GM18951 (cell line): ENCODE measurements around the gene INVS.
"Not testable (repeated sequence)": the region's sequence is repeated elsewhere in the genome, so short reads cannot be mapped to it uniquely, and the experiment has no call there.

Experiments used
- POLR2A ChIP-seq: IDR thresholded peaks from 4 replicates; pipeline ENCODE4 v1.6.1; 2011; ENCODE audit warnings: mild to moderate bottlenecking; ENCODE audit not compliant: insufficient read length, insufficient read depth; ENCODE audit errors: extremely low read depth
- in situ Hi-C: fragments of 300-500 bp; cut with MboI; formaldehyde crosslinking; loops from one replicate; pipeline ENCODE4 v1.12.0; 2022; ENCODE audit warnings: low sequenced_read_pairs, mixed read lengths, inconsistent platforms; ENCODE audit not compliant: unreplicated experiment

INVS gene

DNA sequence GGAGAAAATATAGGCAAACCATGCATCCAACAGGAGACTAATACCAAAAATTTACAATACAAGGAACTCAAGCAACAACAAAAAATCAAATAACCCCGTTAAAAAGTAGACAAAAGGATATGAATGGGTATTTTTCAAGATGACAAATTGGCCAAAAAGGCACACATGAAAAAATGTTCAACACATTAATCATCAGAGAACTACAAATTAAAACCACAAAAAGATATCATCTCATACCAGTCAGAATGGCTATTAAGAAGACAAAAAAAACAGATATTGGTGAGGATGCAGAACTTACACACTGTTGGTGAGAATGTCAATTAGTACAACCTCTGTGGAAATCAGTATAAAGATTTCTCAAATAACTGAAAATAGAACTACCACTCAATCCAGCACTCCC, 218.7 kb downstream of the INVS start:
- in situ Hi-C loops: loop anchor here (25.0 kb wide), 1 partner anchor 280 kb away; no protein-coding TSS in a partner anchor
- TF ChIP-seq POLR2A: no peak

DNA sequence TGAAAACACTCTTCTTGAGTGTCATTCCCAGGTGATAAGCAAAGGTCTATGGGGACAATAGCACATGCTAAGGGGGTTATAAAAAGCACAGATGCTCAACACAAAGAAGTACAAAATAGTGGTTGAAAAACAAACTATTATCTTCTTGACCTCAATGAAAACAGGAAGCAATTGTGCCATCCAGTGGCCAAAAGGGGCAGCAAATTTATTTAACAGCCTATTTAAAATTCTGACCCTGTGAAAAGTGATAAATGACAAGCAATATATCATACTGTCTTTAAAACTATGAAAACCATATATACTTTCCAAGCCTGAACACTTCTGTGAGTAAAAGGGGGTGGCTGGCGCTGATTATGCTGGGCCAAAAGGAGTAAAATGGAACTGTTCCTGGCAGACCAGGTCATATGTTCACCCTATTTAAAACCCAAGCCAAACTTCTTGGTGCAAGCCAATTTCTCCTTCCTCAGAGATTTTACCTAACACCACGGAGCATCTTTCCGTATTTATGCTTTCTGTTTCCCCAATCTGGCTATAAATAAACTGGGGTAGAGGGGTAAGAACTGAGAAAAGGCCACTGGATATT, 224.0 kb downstream of the INVS start:
- in situ Hi-C loops: loop anchor here (25.0 kb wide), 1 partner anchor 286 kb away; no protein-coding TSS in a partner anchor
- no peak for TF ChIP-seq POLR2A

DNA sequence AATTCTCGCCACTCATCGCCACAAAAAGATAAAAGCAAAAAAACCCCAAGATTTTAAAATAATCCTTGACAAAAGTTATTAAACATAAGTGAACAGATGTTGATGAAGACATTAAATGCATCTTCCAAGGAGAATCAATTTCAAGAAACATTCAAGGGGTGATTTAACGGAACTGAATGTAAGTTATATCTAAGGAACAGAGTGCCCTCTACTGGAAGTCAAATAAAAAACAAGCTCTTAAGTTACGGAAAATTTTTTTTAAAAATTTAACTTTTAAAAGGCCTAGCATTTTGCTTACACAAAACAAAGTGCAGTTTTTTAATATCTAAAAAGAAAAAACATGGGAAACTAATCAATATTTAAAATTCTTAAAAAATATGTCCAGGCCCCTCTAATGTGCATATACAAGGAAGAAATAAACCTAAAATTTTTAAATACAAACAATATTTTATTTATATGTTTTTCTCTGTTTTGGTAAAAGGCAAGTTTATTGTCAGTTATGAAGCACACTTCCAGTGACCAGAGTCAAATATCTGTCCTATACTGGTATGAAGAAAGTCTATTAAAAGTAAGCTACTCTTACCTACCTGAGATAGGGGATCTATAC, 225.7 kb downstream of the INVS start:
- in situ Hi-C loops: loop anchor here (25.0 kb wide), 1 partner anchor 287 kb away; no protein-coding TSS in a partner anchor

DNA sequence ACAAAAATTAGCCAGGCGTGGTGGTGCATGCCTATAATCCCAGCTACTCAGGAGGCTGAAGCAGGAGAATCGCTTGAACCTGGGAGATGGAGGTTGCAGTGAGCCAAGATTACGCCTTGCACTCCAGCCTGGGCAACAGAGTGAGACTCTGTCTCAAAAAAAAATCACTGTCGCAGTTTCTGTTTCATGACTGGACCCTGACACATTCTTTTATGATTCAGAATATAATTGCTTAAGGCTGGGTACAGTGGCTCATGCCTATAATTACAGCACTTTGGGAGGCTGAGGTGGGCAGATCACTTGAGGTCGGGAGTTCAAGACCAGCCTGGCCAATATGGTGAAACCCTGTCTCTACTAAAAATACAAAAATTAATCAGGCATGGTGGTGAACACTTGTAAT, 239.7 kb downstream of the INVS start:
- in situ Hi-C loops: not testable (repeated sequence)

More for the DNA sequence above, 225.7 kb downstream of the INVS start:
- TF ChIP-seq POLR2A: no peak

DNA sequence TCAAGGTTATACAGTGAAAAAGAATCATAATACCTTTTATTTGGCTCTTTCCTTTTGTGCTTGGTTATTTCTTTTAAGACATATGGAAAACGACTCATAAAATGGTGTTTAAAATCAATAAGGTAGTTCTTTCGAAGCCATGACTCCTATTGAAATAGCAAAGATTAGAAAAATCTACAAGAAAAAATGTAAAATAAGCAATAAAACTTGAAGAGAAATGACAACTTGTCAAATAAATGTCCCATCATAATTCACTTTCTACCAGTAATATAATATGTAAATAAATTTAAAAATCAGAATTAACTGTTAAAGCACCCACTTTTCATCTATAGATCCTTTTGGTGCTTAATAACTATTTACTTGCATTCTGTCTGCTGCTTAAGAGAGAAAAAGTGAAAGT, 241.2 kb downstream of the INVS start:
- in situ Hi-C loops: no loop called here
- no peak for TF ChIP-seq POLR2A

DNA sequence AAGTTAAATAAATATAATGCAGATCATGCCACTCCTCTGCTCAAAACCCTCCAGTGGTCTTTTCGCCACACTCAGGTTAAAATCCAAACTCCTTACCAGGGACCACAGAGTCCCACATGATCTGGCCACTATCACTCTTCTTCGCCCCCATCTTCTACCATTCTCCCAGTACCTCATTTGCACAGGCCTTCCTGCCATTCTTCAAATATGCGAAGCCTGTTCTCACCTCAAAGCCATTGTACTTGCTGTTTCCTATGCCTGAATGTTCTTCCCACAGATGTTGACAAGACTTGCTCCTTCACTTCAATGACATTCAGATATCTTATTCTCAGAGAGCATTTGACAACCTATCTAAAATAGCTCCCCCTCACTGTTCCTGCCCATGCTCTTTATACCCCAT, 242.8 kb downstream of the INVS start:
- in situ Hi-C loops: no loop called here
- no peak for TF ChIP-seq POLR2A

DNA sequence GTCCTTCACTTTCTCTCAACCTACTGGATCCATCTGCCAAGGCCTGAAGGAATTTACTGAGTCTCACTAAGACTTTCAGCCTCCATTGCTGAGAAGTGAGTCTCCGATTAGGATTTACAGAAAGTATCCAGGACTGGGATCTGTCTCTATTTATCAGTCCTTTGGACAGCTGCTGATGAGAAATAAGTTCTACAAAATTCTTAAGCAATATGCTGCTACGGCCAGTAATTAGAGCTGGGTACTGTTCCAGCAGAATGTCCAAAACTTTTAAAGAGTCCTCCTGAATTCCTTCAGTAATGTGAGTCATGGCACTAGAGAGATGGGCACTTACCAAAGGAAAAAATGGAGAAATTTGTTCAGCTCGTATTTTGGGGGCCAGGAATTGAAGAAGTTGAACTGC, 247.8 kb downstream of the INVS start:
- in situ Hi-C loops: no loop called here
- TF ChIP-seq POLR2A: no peak

DNA sequence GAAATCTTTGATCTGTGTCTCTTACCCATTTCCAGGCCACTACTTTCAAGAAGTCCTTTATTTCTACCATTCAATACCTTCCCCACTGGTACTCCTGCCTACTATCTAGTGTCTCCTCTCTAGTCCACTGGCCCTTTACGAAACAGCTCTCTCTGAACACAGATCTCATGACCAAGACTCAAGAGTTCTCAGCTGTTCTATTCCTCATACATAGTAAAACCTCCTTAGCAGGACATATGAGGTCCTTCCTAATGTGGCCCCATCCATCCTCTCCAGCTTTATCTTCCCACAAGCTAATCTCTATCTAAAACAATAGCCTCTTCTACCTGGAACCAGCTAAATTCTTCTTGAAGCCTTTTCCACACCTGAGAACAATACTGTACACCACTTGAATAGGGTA, 251.1 kb downstream of the INVS start:
- in situ Hi-C loops: no loop called here
- no peak for TF ChIP-seq POLR2A
